ENCODE data around the gene IGSF3.

IGSF3 gene

DNA sequence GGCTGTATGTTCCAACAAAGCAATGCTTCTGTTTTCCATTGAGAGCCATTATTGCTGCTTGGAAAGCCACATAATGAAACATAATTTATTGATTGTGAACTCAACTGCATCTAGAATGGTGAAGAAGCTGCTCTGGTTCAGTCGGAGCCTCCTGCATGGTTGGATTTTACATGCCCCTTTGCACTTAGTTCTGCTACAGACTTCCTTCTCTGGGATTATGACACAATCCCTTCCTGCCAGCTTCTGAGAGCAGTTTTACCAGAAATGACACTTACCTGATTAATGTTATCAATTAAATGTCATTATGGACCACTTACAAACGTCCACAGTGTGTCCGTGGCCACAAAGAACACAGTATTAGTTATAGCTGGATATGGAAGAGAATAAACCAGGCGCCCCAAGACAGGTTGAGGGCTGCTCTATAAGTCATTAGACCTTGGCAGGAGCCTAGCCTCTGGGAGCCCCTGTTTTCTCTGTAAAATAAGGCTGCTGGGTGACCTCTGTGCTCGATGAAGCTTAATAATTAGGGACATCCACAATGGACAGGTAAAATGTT is 89.7 kb downstream of the IGSF3 start:
- peaks cover 26% of the 10 kb centered on the region for H3K4me1 Mint-ChIP-seq (ENCODE audit: low read depth)
- peaks cover 4% of the 10 kb centered on the region for H3K27me3 Mint-ChIP-seq
- H3K9me3 Mint-ChIP-seq, result no peaks in the 10 kb centered on the region
- H3K27ac Mint-ChIP-seq, result no peak overlapping the region
- no peaks in the 10 kb centered on the region for H3K36me3 Mint-ChIP-seq (ENCODE audit: low read depth)
- no peak overlapping the region for H3K4me3 Mint-ChIP-seq

DNA sequence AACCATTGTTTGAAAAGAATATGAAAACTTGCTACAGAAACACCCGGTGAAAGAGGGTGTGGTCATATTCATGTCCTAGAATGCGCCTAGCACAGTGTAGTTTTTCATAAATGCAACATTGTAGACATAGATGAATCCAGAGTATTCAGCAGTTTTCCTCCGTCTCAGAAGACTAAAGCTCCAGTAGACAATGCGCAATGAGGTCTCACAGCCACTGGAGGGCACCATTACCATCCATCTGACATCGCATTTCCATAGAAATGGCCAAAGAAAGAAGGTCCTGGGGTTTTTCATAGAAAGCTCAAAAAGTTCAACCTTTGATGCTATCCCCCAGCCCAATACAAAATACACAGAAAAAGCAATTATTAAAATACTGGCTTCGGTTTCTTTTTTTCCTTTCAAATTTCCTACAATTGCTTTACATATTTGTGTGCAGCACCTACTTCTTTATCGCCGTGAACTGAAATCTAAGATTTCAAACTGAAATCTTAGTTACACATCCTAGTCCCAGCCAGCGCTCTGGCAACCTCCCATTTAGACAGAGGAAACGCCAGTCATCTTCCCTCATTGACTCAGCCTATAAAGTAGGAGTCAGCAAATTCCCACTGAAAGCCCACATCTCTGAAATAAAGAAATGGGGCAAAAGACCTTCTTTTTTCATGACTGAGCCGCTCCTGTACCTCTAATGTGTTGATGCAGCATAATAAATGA is 92.8 kb downstream of the IGSF3 start:
- Mint-ChIP-seq H3K27me3 (peaks cover 14% of the 10 kb centered on the region), H3K9me3 (no peaks in the 10 kb centered on the region), H3K36me3 (ENCODE audit: low read depth) (peaks cover 5% of the 10 kb centered on the region), H3K4me3 (no peak overlapping the region), H3K27ac (no peak overlapping the region), H3K4me1 (ENCODE audit: low read depth) (peaks cover 47% of the 10 kb centered on the region)

DNA sequence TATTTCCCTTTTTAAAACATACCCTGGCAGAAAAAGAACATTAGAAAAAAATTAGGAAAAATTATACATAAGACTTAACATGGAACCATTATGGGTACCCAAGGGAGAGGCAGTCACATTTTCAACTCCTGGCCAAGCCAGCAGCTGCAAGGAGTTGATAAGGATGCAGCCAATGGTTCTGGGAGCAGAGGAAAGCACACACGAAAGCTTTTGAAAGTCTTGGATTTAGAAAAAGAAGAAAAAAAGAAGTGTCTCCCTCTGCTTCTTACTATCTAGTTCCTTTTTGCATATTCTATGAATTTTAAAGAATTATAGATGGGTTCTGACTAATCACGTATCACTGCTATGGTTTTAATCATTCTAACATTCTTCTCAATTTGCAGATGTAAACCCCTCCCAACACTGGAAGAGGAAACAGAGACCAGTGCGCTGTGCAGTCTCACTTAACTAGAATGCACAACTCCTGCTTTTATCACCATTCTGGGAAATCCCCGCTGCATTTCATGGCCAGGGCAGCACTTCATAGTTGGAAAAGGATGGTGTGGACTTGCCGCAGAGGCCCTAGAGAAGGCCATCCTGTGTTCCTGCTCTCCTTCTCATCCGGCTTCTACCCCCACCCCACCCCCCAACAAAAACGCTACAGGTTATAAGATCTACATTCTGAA is 94.0 kb downstream of the IGSF3 start:
- Mint-ChIP-seq H3K4me3 (no peak overlapping the region), H3K27me3 (peaks cover 14% of the 10 kb centered on the region), H3K4me1 (ENCODE audit: low read depth) (peaks cover 58% of the 10 kb centered on the region), H3K36me3 (ENCODE audit: low read depth) (peaks cover 15% of the 10 kb centered on the region), H3K9me3 (no peaks in the 10 kb centered on the region), H3K27ac (no peak overlapping the region)

DNA sequence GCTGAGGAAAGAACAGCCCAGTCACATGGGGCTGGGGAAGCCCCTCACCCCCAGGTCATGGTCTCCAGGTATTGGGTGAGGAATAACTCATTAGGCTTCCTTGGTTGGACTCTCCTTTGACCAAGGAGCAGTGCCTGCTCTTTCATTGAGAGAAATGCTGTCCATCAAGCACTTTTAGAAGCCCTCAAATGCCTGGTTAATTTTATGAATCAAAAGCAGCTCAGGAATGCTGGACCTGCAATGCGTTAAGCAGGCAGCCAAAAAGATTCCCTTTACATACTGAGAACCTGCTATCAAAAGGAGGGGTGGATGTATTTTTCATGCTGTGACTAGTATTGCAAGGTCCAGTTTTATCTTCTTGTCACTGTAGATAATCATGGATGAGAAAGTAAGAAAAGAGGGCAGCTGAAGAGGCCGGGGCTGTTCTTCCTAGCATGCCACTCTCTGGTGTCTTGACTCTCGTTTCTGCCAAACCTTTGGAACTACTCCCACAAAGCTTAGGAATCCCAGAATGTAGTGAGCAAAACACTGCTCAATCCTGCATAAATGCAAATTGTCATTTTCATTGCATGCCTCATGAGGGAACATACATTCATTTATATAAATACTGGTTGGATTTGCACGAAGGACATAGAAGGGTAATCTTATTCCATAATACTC is 94.6 kb downstream of the IGSF3 start:
- Mint-ChIP-seq H3K9me3 (no peaks in the 10 kb centered on the region), H3K36me3 (ENCODE audit: low read depth) (peaks cover 18% of the 10 kb centered on the region), H3K4me3 (no peak overlapping the region), H3K27ac (no peak overlapping the region), H3K4me1 (ENCODE audit: low read depth) (peaks cover 65% of the 10 kb centered on the region), H3K27me3 (peaks cover 14% of the 10 kb centered on the region)

DNA sequence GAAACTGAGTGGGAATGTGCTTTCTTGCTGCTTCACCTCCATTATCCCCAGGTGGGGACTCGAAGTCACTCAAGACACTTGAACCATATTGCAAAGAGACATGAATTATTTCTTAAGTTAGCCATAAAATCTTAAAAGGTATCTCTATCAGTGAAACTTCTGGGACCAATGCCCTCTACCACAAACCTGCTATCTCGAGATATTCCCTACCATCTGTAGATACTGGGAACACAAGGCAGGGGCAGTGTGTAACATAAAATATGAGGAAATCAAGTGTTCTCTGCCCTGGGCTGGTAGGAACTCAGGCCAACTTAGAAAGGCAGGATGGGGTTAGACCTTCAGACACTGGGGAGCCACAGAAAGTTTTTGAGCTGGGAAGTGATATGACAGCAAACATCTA is 95.4 kb downstream of the IGSF3 start:
- no peaks in the 10 kb centered on the region for H3K9me3 Mint-ChIP-seq
- peaks cover 70% of the 10 kb centered on the region for H3K4me1 Mint-ChIP-seq (ENCODE audit: low read depth)
- peaks cover 20% of the 10 kb centered on the region for H3K36me3 Mint-ChIP-seq (ENCODE audit: low read depth)
- peak overlapping the region; percentile 42 for H3K27ac Mint-ChIP-seq
- peak overlapping the region; percentile 91 for H3K4me3 Mint-ChIP-seq
- H3K27me3 Mint-ChIP-seq, result peaks cover 14% of the 10 kb centered on the region

DNA sequence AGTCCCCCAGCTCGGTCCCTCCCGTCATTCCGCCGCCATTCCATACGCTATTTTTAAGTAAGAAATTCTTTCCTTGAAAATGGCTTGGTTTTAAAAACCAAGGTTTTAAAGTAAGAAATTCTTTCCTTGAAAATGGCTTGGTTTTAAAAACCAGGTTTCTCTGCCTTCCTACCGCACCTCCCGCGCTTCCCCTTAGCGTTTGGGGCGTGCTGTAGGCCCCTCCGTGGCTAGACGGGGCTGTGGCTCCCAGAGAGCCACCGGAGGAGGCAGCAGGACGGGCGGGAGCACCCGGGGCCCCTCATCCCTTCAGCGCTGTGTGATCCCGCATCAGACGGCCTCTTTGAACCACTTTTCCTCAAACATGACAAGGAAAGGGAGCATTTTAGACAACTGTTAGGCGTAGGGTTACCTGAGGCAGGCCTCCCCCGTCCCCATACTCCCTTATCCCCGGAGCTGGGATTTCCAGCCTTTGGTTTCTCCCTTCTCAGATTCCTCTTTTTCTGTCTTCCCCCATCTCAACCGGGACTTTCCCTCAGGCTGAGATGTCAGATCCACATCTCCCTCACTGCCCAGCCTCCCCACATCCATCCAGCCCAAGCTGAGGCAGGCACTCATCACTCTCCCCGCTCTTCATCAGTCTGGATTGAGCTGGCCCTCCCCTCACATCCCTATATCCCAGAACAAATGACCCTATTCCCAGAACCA is 96.2 kb downstream of the IGSF3 start:
- Mint-ChIP-seq H3K4me1 (ENCODE audit: low read depth) (peaks cover 76% of the 10 kb centered on the region), H3K36me3 (ENCODE audit: low read depth) (peaks cover 22% of the 10 kb centered on the region), H3K27me3 (peaks cover 14% of the 10 kb centered on the region), H3K4me3 (peak overlapping the region; percentile 91), H3K9me3 (no peaks in the 10 kb centered on the region), H3K27ac (peak overlapping the region; percentile 95)

DNA sequence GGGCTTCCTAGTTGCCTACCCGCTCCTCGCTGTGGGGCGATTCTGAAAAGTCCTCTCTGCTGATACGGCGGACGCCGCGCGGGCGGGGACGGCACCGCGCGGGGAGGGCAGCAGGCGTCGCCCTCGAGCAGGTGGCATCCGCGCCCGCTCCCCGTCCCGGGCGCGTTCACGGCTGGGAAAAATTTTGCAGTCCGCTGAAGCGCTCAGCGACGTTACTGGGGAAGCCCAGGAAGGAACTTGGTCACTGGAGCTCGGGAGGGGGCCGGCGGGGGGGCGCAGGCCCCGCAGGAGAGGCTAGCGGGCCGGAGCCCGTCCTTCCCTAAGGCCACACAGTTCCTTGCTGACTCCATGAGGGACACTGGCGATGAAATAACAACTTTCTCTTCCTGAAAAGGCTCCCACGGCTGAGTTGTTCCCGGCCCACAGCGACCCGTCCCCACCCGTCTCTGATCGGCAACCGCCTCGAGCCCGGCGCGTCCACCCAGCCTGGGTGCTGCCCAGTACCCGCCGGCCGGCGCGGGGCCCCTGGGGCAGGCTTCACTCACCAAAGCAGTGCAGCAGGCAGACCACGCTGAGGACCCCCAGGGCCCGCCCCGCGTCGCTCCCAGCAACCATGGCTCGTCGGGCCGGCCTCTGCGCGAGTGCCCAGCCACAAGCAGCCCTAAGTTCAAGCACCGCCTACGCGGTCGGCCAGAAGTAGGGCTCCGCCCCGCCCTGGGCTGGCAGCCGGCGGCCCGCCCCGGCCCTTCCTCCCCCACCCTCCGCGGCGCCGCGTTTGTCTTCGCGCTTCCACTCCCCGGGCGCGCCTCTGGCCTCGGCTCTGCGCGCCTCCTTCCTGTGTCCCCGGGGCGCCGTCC is 96.9 kb downstream of the IGSF3 start, which contains the start of gene CD58:
CD58 (minus strand) TSS at position 669 of the 857 bp plus-strand sequence; CDS start at position 615, 54 bp downstream.
- Mint-ChIP-seq H3K27me3 (peaks cover 14% of the 10 kb centered on the region), H3K4me1 (ENCODE audit: low read depth) (peaks cover 79% of the 10 kb centered on the region), H3K4me3 (peak within 1 kb of the TSS; percentile 91), H3K9me3 (no peaks in the 10 kb centered on the region), H3K36me3 (ENCODE audit: low read depth) (peaks cover 27% of the 10 kb centered on the region), H3K27ac (peak within 1 kb of the TSS; percentile 95)

DNA sequence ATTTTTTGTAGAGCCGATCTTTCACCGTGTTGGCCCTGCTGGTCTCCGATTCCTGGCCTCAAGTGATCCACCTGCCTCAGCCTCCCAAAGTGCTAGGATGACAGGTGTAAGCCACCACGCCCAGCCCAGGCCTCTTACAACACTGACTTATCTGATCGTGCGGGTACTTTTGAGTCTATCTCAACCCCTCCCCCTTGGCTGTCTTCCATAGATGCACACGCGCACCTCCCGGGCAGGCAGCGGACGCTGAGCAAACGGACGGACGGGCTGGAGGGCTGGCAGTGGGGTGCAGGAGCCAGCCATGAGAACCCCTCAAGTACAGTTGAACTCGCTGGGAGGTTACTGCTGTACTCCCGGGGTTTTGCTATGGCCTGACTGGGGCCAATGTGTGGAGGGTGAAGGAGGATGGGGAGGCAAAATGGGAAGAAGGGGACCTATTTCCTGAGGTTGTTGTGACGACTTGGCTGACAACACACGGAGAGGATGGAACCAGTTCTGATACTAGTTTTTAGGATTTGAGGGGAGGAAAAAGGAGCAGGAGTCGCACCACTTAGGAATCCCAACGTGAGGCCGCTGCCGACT is 97.7 kb downstream of the IGSF3 start:
- Mint-ChIP-seq H3K36me3 (ENCODE audit: low read depth) (peaks cover 33% of the 10 kb centered on the region), H3K27ac (peak overlapping the region; percentile 90), H3K9me3 (no peaks in the 10 kb centered on the region), H3K4me1 (ENCODE audit: low read depth) (peaks cover 78% of the 10 kb centered on the region), H3K27me3 (peaks cover 14% of the 10 kb centered on the region), H3K4me3 (peak overlapping the region; percentile 91)

DNA sequence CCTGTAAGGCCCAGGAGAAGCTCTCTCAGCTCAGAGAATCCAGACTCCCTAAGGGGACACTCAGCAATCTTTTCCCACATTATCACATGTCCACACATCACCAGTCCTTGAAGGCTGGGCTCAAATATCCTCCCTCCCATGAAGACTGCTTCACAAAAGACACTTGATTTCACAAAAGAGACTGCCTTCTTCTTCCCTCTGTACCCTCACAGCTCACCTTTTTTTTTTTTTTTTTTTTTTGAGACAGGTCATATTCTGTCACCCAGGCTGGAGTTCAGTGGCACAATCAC is 98.2 kb downstream of the IGSF3 start:
- Mint-ChIP-seq H3K36me3 (ENCODE audit: low read depth) (peaks cover 39% of the 10 kb centered on the region), H3K9me3 (peaks cover under 1% of the 10 kb centered on the region), H3K4me1 (ENCODE audit: low read depth) (peaks cover 78% of the 10 kb centered on the region), H3K27me3 (peaks cover 14% of the 10 kb centered on the region), H3K4me3 (peak overlapping the region; percentile 91), H3K27ac (peak overlapping the region; percentile 90)

DNA sequence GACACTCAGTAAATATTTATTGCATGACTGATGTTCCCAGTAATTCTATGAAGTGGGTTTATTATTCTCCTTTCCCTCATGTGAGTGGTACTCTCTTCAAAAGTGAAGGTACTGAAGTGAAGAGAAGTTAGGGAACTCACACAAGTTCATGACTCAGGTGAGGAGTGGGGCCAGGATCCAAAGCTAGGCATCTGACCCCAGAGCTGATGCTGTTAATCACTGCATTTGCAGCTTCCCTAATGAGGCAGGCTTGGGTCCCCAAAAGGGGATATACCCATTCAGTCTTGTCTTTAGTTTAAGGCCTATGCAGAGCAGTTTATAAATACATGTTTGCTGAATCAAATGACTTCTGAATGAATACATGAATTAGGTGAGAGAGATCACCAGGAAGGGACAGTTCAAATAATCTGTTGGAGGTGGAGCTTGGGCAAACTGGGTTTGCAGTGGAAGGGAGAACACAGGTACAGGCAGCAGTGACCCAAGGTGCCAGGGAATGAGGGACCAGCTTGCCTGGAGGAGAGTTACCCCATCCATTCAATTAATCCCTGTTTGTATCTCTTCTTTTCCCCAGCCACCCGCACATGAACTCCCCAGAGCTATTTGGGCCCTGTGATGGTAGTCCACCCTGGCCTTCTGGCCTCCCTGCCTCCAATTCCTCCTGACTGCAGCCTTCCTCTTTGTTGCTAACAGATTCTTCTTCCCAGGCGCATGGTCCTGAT is 98.7 kb downstream of the IGSF3 start:
- no peak overlapping the region for H3K27ac Mint-ChIP-seq
- H3K27me3 Mint-ChIP-seq, result peaks cover 11% of the 10 kb centered on the region
- H3K4me3 Mint-ChIP-seq, result peak overlapping the region; percentile 91
- H3K4me1 Mint-ChIP-seq (ENCODE audit: low read depth), result peaks cover 78% of the 10 kb centered on the region
- peaks cover 6% of the 10 kb centered on the region for H3K9me3 Mint-ChIP-seq
- H3K36me3 Mint-ChIP-seq (ENCODE audit: low read depth), result peaks cover 44% of the 10 kb centered on the region

DNA sequence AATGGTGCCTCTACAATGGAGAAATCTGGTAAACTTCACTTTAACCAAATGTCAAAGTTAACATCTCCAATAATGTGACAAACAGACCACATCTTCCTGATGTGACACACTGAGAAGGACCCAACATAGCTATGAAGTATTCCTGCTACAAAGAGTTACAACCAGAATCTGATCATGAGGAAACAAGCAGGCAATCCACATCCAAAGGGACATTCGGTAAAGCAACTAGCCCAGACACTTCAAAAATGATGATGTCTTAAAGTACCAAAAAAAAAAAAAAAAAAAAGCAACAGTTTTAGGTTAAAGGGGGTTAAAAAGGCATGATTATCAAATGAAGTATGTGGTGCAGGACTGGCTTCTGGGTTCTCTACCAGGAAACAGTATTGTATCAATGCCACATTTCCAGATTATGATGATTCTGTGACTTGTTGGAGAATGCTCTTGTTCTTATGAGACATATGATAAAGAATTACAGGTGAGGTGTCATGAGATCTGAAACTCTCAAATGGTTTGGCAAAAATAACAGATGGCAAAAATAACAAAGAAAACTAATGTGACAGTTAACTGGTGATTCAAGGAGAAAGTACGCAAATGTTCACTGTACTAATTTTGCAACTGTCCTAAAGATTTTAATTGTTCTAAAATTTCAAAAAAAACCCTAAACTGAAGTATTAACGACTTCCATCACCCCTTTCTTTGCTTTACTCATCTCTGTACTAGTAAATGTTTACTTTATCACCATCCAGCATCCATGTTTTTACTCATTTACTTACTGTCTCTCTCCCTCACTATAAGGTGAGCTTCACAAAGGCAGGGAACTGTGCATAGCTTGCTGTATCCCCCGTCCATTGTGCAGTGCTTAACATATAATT is 99.5 kb downstream of the IGSF3 start:
- Mint-ChIP-seq H3K36me3 (ENCODE audit: low read depth) (peaks cover 49% of the 10 kb centered on the region), H3K9me3 (peaks cover 9% of the 10 kb centered on the region), H3K4me1 (ENCODE audit: low read depth) (peaks cover 77% of the 10 kb centered on the region), H3K27me3 (peaks cover 10% of the 10 kb centered on the region), H3K27ac (peak overlapping the region; percentile 4), H3K4me3 (peak overlapping the region; percentile 91)

DNA sequence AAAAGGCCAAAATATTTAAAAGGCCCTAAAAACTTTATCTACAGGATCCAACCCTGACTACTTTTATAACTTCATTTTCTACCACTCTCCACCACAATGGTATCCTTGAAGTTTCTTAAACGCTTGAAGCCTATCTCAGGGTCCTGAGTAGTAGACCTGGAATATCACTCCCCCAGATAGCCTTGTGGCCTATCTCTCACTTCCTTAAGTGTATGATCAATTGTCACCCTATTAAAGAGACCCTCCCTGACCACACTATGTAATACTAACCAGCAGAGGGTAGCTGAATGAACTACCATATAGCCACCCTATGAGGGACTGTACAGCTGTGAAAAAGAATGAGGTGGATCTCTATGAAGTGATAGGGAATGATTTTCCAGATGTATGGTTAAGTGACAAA is 102.3 kb downstream of the IGSF3 start:
- Mint-ChIP-seq H3K27ac (no peak overlapping the region), H3K36me3 (ENCODE audit: low read depth) (peaks cover 70% of the 10 kb centered on the region), H3K27me3 (no peaks in the 10 kb centered on the region), H3K4me3 (peak overlapping the region; percentile 39), H3K9me3 (peaks cover 17% of the 10 kb centered on the region), H3K4me1 (ENCODE audit: low read depth) (peaks cover 87% of the 10 kb centered on the region)

All from stimulated activated naive CD8-positive, alpha-beta T cell treated with anti-CD3 and anti-CD28 coated beads, Interleukin-15, Interleukin-2, amounts not matched to agents 100 ng/mL and 50 ng/mL, for 24 hours (primary cell).